AG20443 (cell line): Measurements from ENCODE around the gene SLC49A3.
A peak's percentile ranks its signal among the peaks of the same experiment; 100 is the strongest.
"Not testable (repeated sequence)": the region's sequence is repeated elsewhere in the genome, so short reads cannot be mapped to it uniquely, and the experiment has no call there.

ENCODE experiments used
- DNase-seq: peaks from one replicate; pipeline ENCODE4 v3.0.0; 2012; ENCODE audit warnings: low spot score, mixed read lengths

The SLC49A3 gene

GRCh38 chr4:688854-689681 is at the start of gene SLC49A3:
Gene SLC49A3, minus strand, starts transcription at chr4:689151. Its CDS starts 24 bp downstream, at chr4:689127.
- DNase-seq: peak; percentile 64

GRCh38 chr4:736561-736960 is 47.6 kb upstream of the SLC49A3 start:
- not testable (repeated sequence) for DNase-seq

GRCh38 chr4:735583-735982 is 46.6 kb upstream of the SLC49A3 start:
- no peak for DNase-seq

GRCh38 chr4:734951-735350 is 46.0 kb upstream of the SLC49A3 start:
- no peak for DNase-seq

GRCh38 chr4:734075-734474 is 45.1 kb upstream of the SLC49A3 start:
- no peak for DNase-seq

GRCh38 chr4:733631-733980 is 44.7 kb upstream of the SLC49A3 start:
- DNase-seq: no peak

- no peak for DNase-seq
Observed at GRCh38 chr4:732911-733630, 44.1 kb upstream of the SLC49A3 start.

GRCh38 chr4:732486-732885 is 43.5 kb upstream of the SLC49A3 start:
- no peak for DNase-seq

GRCh38 chr4:731954-732353 is 43.0 kb upstream of the SLC49A3 start:
- not testable (repeated sequence) for DNase-seq

- not testable (repeated sequence) for DNase-seq
Observed at GRCh38 chr4:730946-731904, 42.3 kb upstream of the SLC49A3 start.

GRCh38 chr4:730511-730910 is 41.6 kb upstream of the SLC49A3 start:
- no peak for DNase-seq

GRCh38 chr4:729336-730315 is 40.7 kb upstream of the SLC49A3 start:
- no peak for DNase-seq

GRCh38 chr4:727576-727975 is 38.6 kb upstream of the SLC49A3 start:
- DNase-seq: no peak

- no peak for DNase-seq
Observed at GRCh38 chr4:726838-727237, 37.9 kb upstream of the SLC49A3 start.

- peak; percentile 88 for DNase-seq
Observed at GRCh38 chr4:726235-726787, 37.4 kb upstream of the SLC49A3 start.

GRCh38 chr4:725391-726234 is 36.7 kb upstream of the SLC49A3 start:
- no peak for DNase-seq

- no peak for DNase-seq
Observed at GRCh38 chr4:723751-724530, 35.0 kb upstream of the SLC49A3 start.

GRCh38 chr4:722851-723360 is 34.0 kb upstream of the SLC49A3 start:
- DNase-seq: no peak
